ENCODE results near the gene RD3L. TPM values are rescaled to one million over a fixed set of nuclear protein-coding genes. Genes with fewer than 3 reads are reported as not detected.

Gene RD3L
- total RNA-seq: not detected in 2 replicates

DNA sequence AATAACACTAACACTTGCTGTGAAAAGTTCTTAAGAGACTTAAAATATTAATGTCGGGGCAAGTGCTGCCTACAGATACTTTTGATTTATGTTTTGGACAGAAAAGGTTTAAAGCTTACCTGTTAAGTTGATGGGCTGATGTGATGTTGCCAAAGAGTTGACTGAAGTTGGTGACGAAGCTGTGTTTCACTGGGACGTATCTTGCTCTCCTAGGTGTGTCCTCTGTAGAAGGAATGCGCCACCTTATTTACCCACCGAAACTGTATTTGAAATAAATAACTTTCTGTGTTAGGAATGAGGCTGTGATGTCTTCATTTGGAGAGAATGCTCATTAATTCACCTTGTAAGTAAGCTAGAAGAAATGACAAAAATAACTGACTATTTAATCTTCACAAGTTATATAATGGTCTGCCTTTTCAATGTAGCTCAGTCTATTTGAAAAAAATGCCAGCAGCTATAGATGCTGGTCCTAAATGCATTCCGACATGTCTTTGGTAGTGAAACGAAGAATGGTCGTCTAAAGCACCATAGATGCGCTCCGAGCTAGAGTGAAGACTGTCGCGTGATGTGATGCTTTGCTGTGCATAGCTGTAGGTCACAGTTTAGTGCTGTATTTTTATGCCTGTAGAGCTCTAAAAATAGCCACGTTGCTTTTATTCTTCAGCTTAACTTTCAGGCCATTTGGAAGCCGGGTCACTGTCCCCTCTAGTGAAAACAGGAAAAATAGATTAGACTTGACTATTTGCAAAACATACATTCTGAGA, at the start of gene RD3L:
Gene RD3L (minus strand): TSS at position 557 of the 764 bp plus-strand sequence. CDS start 834 bp downstream, outside the sequence.
- intact Hi-C loops (cut with micrococcal nuclease): no loop called here

- intact Hi-C loops (cut with micrococcal nuclease): no loop called here
These were observed 47.6 kb upstream of the RD3L start for GRCh38 chr14:103989964-103990363.

DNA sequence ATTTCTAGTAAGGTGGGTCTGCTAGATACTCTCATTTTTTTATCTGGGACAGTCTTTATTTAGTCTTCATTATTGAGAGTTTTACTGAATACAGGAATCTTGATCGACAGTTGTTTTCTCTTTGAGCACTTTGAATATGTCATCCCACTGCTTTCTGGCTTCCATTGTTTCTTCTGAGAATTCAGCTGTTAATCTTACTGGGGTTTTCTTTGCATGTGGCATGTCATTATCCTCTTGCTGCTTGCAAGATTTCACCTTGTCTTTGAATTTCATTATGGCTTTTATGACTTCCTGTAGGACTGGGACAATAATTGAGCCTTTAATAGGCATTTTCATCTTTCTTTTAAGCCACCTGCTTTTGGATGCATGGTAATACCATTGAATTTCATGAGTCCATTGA, 46.7 kb upstream of the RD3L start:
- intact Hi-C loops (cut with micrococcal nuclease): no loop called here

- intact Hi-C loops (cut with micrococcal nuclease): no loop called here
These were observed 41.9 kb upstream of the RD3L start for GRCh38 chr14:103984196-103984595.

- intact Hi-C loops (cut with micrococcal nuclease): loop anchor here (2.0 kb wide), 1 partner anchor 172 kb away; no protein-coding TSS in a partner anchor
These were observed 38.4 kb upstream of the RD3L start for GRCh38 chr14:103980623-103981238.

DNA sequence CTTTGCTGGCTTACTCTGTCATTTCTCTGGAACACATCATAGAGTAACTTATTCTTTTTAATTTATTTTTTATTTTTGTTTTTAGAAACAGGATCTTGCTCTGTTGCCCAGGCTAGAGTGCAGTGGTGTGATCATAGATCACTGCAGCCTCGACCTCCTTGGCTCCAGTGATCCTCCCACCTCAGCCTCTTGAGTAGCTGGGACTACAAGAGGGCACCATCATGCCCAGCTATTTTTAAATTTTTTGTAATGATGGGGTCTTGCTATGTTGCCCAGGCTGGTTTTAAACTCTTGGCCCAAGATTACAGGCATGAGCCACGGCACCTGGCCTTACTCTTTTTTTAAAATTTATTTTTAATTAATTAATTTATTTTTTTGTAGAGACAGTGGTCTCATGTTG, 32.2 kb upstream of the RD3L start:
- intact Hi-C loops (cut with micrococcal nuclease): no loop called here

DNA sequence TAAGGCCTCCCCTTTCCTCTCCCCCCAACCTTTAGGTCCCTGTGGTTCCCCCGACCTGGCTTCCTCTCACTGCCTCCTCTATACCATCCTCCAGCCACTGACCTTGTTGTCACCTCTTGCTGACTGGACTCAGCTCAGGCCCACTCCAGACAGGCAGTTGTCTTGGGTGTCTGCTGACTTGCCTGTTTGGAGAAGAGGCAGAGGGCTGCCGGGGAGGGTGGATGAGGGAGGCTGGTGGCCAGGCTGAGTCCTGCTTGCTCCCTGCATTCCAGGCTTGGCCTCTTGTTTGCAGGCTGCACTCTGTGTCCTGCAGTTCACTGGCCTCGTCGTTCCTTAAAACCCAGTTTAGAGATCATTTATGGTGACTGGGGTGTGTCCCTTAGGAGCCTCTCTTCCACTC, 31.0 kb upstream of the RD3L start:
- intact Hi-C loops (cut with micrococcal nuclease): no loop called here

DNA sequence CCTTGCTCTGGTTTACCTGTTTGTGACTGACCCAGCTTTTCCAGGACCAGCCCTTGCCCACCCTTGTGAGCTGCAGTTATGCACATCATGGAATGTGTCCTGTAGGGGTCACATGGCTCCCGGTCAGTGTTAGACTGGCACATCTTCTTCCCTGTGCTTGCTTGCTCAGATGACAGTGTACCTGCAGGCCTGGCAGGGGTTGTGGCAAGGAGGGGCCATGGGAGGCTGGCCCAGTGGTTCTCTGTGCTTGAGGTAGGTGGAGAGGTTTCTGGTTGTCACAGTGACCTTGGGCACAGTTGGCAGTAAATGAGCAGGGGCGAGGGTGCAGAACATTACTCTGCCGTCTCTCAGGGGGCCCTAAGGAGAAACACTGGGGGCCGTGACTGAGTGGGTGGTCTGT, 27.6 kb upstream of the RD3L start:
- intact Hi-C loops (cut with micrococcal nuclease): no loop called here

DNA sequence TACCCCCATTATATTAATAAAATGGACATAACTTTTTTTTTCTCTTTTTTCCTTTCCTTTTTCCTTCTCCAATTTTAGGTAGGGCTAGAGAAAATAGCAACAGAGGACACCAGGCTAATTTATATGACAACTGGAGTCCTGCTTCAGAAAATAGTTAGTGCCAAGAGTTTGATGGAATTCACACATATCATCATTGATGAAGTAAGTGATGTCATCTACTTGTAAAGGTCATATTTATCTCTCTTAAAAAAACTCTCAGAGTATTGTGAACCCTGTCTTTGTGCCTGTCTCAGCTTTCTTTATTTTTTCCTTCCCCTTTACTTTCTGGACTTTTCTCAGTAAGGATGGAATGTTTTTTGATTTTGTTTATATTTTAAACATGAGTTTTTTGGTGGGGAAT, 24.3 kb upstream of the RD3L start:
- intact Hi-C loops (cut with micrococcal nuclease): no loop called here

DNA sequence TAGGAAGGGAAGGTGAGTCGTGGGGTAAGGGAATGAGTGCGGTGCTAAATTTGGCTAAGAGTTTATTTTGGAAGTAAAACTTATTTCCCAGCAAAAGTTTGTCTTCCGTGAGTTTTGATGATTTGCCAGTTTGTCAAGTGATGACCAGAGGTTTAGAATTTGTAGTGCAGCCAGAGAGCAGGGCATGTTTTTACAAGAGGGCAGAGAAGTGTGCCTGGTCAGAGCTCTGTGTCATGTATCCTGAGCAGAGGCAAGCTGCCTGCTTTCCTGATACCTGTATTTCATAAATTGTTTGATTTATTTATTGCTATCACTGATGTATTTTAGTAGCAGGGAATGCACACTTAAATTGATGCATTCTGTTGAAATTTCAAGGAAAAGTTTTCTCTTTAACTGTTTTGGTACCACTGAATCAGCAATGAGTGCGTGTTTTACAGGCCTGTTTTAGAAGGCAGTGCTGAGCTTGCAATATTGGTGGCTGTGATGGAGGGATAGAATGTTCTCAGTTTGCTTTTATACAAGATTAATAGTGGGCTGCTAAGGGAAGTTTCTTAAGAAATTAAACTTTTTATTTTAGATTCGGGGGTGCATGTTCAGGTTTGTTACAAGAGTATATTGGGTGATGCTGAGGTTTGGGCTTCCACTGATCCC, 19.7 kb upstream of the RD3L start:
- intact Hi-C loops (cut with micrococcal nuclease): no loop called here

DNA sequence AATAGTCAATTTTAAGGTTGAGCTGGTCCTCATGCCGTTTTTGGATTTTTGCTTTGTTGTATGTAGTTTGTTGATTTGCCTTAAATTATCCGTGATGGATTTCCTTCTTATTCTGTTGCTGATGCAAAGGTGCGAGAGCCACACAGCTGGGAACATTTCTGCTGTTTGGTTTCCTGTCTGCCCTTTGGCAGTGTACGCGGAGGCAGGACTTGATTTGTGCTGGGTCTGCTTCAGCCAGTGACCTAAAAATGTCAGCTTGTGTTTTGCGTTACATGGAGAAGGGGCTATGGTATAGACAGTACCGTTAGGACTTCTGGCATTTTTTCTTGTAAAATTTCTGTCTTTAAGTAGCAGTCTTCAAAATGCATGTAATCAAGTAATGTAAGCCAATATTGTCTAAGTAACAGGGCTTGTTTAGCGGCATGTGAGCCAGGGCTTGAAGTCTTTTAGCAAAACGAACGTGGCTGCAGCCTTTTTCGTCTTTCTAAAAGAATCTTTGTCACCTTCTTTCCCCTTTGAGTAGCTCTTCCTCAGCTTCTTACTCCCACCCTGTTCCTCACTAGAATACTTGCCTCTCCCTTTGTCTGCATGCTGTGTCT, 18.2 kb upstream of the RD3L start:
- intact Hi-C loops (cut with micrococcal nuclease): no loop called here

DNA sequence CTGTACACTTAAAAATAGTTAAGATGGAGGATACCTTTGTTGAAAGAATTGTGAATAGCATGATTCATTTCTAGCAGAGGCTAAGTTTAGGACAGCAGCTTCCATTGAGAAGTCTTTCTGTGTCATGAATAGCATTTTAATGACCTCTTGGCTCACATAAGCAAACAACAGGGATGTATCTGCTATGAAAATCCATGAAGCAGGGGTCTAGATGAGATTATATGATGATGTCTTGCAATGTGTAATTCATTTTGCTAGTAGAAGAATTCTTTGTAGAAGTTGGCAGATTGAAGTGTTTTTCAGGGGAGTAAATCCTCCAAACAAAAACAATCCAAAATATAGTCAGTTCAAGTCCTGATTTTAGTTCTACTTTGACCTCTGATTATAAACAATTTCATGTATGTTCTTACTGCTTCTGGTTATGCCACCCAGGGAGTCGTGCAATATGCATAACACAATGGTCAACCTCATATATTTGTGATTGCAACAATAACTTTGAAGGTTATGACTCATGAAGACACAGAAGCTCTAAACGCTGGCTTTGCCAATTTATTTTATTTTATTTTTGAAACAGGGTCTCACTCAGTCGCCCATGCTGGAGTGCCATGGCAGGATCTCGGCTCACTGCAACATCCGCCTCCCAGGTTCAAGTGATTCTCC, 6.9 kb upstream of the RD3L start:
- intact Hi-C loops (cut with micrococcal nuclease): no loop called here

DNA sequence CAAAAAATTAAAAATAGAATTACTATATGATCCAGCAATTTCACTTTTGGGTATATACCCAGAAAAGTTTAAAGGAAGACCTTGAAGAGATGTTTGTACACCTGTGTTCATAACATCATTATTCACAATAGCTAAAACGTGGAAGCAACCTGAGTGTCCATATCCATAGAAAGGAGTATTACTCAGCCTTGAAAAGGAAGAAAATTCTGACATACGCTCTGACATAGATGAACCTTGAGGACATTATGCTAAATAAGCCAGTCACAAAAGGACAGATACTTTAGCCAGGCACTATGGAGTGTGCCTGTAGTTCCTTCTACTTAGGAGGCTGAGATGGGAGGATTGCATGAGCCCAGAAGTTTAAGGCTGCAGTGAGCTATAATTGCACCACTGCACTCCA, 6.1 kb upstream of the RD3L start:
- intact Hi-C loops (cut with micrococcal nuclease): no loop called here

DNA sequence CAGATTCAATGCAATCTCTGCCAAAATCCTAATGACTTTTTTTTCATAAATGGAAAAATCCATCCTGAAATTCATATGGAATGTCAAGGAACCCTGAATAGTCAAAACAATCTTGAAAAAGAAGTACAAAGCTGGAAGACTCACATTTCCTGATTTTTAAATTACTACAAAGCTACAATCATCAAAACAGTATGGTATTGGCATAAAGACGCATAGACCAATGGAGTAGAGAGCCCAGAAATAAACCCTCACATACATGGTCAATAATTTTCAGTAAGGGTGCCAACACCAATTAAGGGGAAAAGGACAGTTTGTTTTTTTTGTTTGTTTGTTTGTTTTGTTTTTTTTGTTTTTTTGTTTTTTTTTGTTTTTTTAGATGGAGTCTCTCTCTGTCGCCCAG, 4.6 kb upstream of the RD3L start:
- intact Hi-C loops (cut with micrococcal nuclease): no loop called here

GRCh38 chr14:103943673-103944072, 1.3 kb upstream of the RD3L start:
- intact Hi-C loops (cut with micrococcal nuclease): no loop called here

DNA sequence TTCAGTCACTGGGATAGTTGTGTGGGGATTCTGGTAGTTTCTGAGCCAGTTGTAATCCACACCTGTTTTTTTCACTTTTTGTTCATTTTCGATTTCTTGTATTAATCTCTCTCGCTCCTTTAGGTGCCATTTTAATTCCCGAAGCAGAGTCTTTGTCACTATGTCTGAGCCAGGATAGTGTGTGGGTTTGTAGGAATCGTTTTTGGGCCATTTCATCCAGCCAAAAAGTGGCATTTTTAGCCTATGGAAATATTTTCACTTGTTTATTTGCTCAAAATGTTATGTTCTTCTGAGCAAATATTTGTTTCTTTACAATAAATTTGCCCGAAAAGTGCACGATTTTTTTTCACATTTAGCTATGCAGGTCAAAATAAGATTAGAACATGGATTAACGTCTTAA, 867 bp downstream of the RD3L start:
- intact Hi-C loops (cut with micrococcal nuclease): no loop called here

DNA sequence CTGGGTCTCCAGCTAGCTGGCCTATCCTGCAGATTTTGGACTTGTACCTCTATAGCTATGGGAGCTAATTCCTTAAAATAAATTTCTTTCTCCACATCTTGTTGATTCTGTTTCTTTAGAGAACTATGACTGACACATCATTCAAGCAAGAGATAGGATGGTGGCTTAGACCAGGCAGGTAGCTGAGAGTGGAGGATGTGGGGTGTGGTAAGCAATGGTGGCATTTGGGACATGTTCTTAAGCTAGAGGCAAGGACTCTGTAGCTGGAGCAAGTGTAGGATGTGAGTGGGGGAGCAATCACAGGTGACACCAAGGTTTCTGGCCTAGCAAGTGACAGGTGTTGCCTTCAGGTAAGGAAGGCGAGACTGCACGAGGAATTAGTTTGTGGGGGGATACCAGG, 7.2 kb downstream of the RD3L start:
- intact Hi-C loops (cut with micrococcal nuclease): no loop called here

DNA sequence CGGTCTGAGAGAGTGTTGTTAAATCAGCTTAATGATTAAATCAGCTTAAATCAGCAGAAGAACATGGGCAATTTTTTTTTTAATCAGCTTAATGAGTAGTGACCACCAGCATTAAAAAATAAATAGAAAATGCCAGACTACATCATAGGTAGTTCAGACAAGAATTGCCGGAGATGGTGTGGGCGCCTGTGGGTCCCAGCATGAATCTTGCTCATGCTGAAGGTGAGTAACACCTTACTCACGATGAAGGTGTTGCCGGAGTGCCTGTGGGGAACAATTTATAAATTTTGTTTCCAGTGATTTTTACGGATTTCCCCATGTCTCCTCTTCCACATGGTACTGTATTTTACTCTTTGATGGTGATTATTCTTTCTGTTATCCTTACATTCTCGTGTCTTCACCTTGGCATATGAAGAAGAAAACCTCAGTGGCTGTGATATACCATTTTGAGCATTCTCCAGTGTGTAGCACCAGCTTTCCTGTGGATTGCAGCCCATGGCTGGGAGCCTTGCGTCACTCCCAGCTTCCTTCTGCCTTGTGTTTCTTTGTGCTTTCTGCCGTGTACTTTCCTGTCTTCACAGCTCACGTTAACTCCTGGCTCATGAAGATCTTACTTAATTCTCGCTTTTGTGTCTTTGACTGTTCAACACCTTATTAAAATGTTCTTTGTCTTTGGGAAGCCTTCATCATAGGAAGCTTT, 9.4 kb downstream of the RD3L start:
- intact Hi-C loops (cut with micrococcal nuclease): no loop called here

GRCh38 chr14:103931422-103931821, 10.9 kb downstream of the RD3L start:
- intact Hi-C loops (cut with micrococcal nuclease): no loop called here

- intact Hi-C loops (cut with micrococcal nuclease): no loop called here
These were observed 12.2 kb downstream of the RD3L start for GRCh38 chr14:103930051-103930604.

Measured in T-helper 1 cell treated with Interleukin-12 subunit alpha and Interleukin-12 subunit beta and Interleukin-4 antibody, amounts not matched to agents 30 ng/mL and 1 ng/mL, for 36 hours (primary cell).